H1 (cell line): ENCODE measurements around the gene FTSJ3. TPM values are rescaled to one million over a fixed set of nuclear protein-coding genes. Genes with fewer than 3 reads are reported as not detected.

ENCODE experiments used
- CTCF ChIA-PET: fragments of 300-600 bp; sonication (Branson Sonifier 250); formaldehyde crosslinking; loops from one replicate; lab custom pipeline; 2021; ENCODE audit not compliant: partially characterized antibody; lab: Charles Lee
- POLR2A ChIA-PET: fragments of 300-600 bp; sonication (Branson Sonifier 250); formaldehyde crosslinking; loops from one replicate; lab custom pipeline; 2021; ENCODE audit warnings: inconsistent platforms; ENCODE audit not compliant: partially characterized antibody; lab: Charles Lee
- DNase-seq, 2 experiments: peaks; one replicate each; pipeline versions ENCODE4 v3.0.0 to v3.0.0-alpha.2; 2010 to 2022; ENCODE audit warnings: low spot score in 2 of 2, low read depth in 1 of 2, mixed read lengths in 1 of 2
- FAIRE-seq: peaks from 2 replicates; lab custom pipeline; 2011; peaks lifted over from hg19 to GRCh38; lab: Jason Lieb, UNC
- H2AFZ ChIP-seq: 2 replicates; pipeline ENCODE4 v1.8.1; 2012; ENCODE audit warnings: low read length, inconsistent platforms
- H2AK5ac ChIP-seq: 2 replicates; pipeline ENCODE4 v1.6.1; 2013; ENCODE audit warnings: low read depth, low read length
- H2BK120ac ChIP-seq: replicated peaks from 2 replicates; pipeline ENCODE3; 2013; ENCODE audit warnings: low read depth, low read length, inconsistent platforms
- H2BK12ac ChIP-seq: 2 replicates; pipeline ENCODE4 v1.6.1; 2013; ENCODE audit warnings: low read depth, low read length
- H2BK15ac ChIP-seq: 2 replicates; pipeline ENCODE4 v1.6.1; 2013; ENCODE audit warnings: low read length
- H2BK20ac ChIP-seq: 2 replicates; pipeline ENCODE4 v1.6.1; 2013; ENCODE audit warnings: low read length
- H2BK5ac ChIP-seq: 2 replicates; pipeline ENCODE4 v1.6.1; 2013; ENCODE audit warnings: low read depth, low read length
- H3K14ac ChIP-seq: 2 replicates; pipeline ENCODE4 v1.6.1; 2013; ENCODE audit warnings: inconsistent platforms; ENCODE audit not compliant: insufficient read length
- H3K18ac ChIP-seq: 2 replicates; pipeline ENCODE4 v1.6.1; 2013; ENCODE audit warnings: low read length; ENCODE audit errors: extremely low read depth
- H3K23ac ChIP-seq: 2 replicates; pipeline ENCODE4 v1.6.1; 2013; ENCODE audit warnings: inconsistent platforms; ENCODE audit not compliant: insufficient read length
- H3K23me2 ChIP-seq: 2 replicates; pipeline ENCODE4 v1.6.1; 2013; ENCODE audit warnings: low read depth, low read length
- H3K27ac ChIP-seq: 2 replicates; pipeline ENCODE4 v1.6.1; 2011; ENCODE audit warnings: low read depth, low read length, inconsistent platforms
- H3K27me3 ChIP-seq, 4 experiments: replicated peaks in 1 of 4; 1 replicate in 1 of 4; 2 replicates in 3 of 4; pipeline versions ENCODE4 v1.6.1 to v1.8.1; 2011 to 2013; ENCODE audit warnings: low read length in 3 of 4, mild to moderate bottlenecking in 3 of 4, inconsistent platforms in 2 of 4, mixed read lengths in 2 of 4, moderate library complexity in 1 of 4; ENCODE audit not compliant: control insufficient read depth in 3 of 4, insufficient read depth in 3 of 4; ENCODE audit errors: extremely low read depth in 1 of 4
- H3K36me3 ChIP-seq, 4 experiments: 2 replicates each; pipeline versions ENCODE4 v1.6.1 to v1.8.1; 2011 to 2013; ENCODE audit warnings: mild to moderate bottlenecking in 4 of 4, low read length in 3 of 4, moderate library complexity in 2 of 4, control low read depth in 1 of 4, inconsistent platforms in 1 of 4; ENCODE audit not compliant: insufficient read depth in 4 of 4, control insufficient read depth in 2 of 4
- H3K4ac ChIP-seq: replicated peaks from 2 replicates; pipeline ENCODE3; 2013; ENCODE audit warnings: low read length, low read depth, mixed read lengths, inconsistent platforms; ENCODE audit not compliant: insufficient read length
- H3K4me1 ChIP-seq, 4 experiments: replicated peaks in 1 of 4; 1 replicate in 1 of 4; 2 replicates in 3 of 4; pipeline versions ENCODE4 v1.6.1 to v1.8.1; 2011 to 2013; ENCODE audit warnings: low read length in 3 of 4, inconsistent platforms in 2 of 4, mixed read lengths in 1 of 4; ENCODE audit not compliant: insufficient read depth in 4 of 4, control insufficient read depth in 3 of 4
- H3K4me2 ChIP-seq, 2 experiments: 2 replicates each; pipeline versions ENCODE4 v1.6.1 to v1.8.1; 2011 to 2013; ENCODE audit warnings: low read depth in 2 of 2, low read length in 2 of 2, control low read depth in 1 of 2, inconsistent platforms in 1 of 2, mild to moderate bottlenecking in 1 of 2; ENCODE audit not compliant: insufficient read depth in 1 of 2
- H3K4me3 ChIP-seq, 4 experiments: fragments of 200-600, 300-600 bp in 1 of 4; sonication (generic), shearing (Covaris generic), sonication (Bioruptor Twin) in 1 of 4; 2 replicates each; pipeline versions ENCODE4 v1.5.1 to v1.8.1; 2011 to 2016; ENCODE audit warnings: low read length in 4 of 4, low read depth in 3 of 4, control low read depth in 2 of 4, inconsistent platforms in 2 of 4, mild to moderate bottlenecking in 2 of 4, mixed read lengths in 1 of 4, moderate library complexity in 1 of 4; ENCODE audit not compliant: insufficient read depth in 2 of 4; ENCODE audit errors: extremely low read depth in 1 of 4
- H3K56ac ChIP-seq: replicated peaks from 2 replicates; pipeline ENCODE3; 2013; ENCODE audit warnings: low read depth, mild to moderate bottlenecking, mixed read lengths, low read length, inconsistent platforms; ENCODE audit not compliant: insufficient read length
- H3K79me1 ChIP-seq: 2 replicates; pipeline ENCODE4 v1.6.1; 2013; ENCODE audit warnings: low read depth, low read length, control low read depth
- H3K79me2 ChIP-seq, 2 experiments: 2 replicates each; pipeline versions ENCODE4 v1.6.1 to v1.8.1; 2012 to 2013; ENCODE audit warnings: low read length in 2 of 2, mild to moderate bottlenecking in 2 of 2, inconsistent platforms in 1 of 2; ENCODE audit not compliant: insufficient read depth in 2 of 2, control insufficient read depth in 1 of 2
- H3K9ac ChIP-seq, 4 experiments: replicated peaks in 1 of 4; 1 replicate in 1 of 4; 2 replicates in 3 of 4; pipeline versions ENCODE4 v1.6.1 to v1.8.1; 2011 to 2013; ENCODE audit warnings: low read depth in 3 of 4, low read length in 3 of 4, control low read depth in 2 of 4, mild to moderate bottlenecking in 2 of 4, moderate library complexity in 2 of 4, inconsistent platforms in 1 of 4; ENCODE audit errors: extremely low read depth in 1 of 4
- H3K9me3 ChIP-seq, 2 experiments: 2 replicates each; pipeline versions ENCODE4 v1.6.1 to v1.8.1; 2012 to 2013; ENCODE audit warnings: mild to moderate bottlenecking in 2 of 2, moderate library complexity in 2 of 2, control low read depth in 1 of 2, inconsistent platforms in 1 of 2, low read depth in 1 of 2, low read length in 1 of 2, mixed read lengths in 1 of 2; ENCODE audit not compliant: insufficient read depth in 2 of 2
- H4K20me1 ChIP-seq, 2 experiments: replicated peaks in 1 of 2; 2 replicates each; pipeline versions ENCODE3 to v1.8.1; 2011 to 2013; ENCODE audit warnings: inconsistent platforms in 2 of 2, low read length in 2 of 2, mild to moderate bottlenecking in 1 of 2; ENCODE audit not compliant: insufficient read depth in 2 of 2, control insufficient read depth in 1 of 2
- H4K5ac ChIP-seq: 2 replicates; pipeline ENCODE4 v1.6.1; 2013; ENCODE audit warnings: low read length, low read depth, mixed read lengths, inconsistent platforms; ENCODE audit not compliant: insufficient read length
- H4K8ac ChIP-seq: 2 replicates; pipeline ENCODE4 v1.8.0; 2013; ENCODE audit warnings: mild to moderate bottlenecking, moderate library complexity, low read length, inconsistent platforms; ENCODE audit not compliant: insufficient read depth; ENCODE audit errors: extremely low read depth
- H4K91ac ChIP-seq: replicated peaks from 2 replicates; pipeline ENCODE3; 2013; ENCODE audit warnings: low read length, mixed read lengths, inconsistent platforms; ENCODE audit not compliant: insufficient read length
- GABPA ChIP-seq: IDR thresholded peaks from 2 replicates; pipeline ENCODE4 v1.6.1; 2011; ENCODE audit warnings: mild to moderate bottlenecking, low read length, moderate library complexity, borderline replicate concordance; ENCODE audit not compliant: insufficient read depth
- HDAC6 ChIP-seq: IDR thresholded peaks from one replicate; pipeline ENCODE4 v1.7.1; 2012; ENCODE audit warnings: low read depth, mild to moderate bottlenecking, inconsistent platforms, low read length, moderate library complexity
- POLR2A ChIP-seq, 2 experiments: IDR thresholded peaks; 1 replicate in 1 of 2; 2 replicates in 1 of 2; pipeline ENCODE4 v1.6.1; 2011; ENCODE audit warnings: low read depth in 2 of 2, low read length in 2 of 2, mild to moderate bottlenecking in 2 of 2; ENCODE audit errors: control extremely low read depth in 1 of 2
- POLR2AphosphoS5 ChIP-seq: IDR thresholded peaks from 2 replicates; pipeline ENCODE4 v1.6.1; 2011; ENCODE audit warnings: low read depth, low read length
- RNF2 ChIP-seq: fragments of 200-900, 300-1000 bp; sonication (generic); IDR thresholded peaks from 2 replicates; pipeline ENCODE4 v1.7.1; 2016; ENCODE audit warnings: borderline replicate concordance, low read depth, mild to moderate bottlenecking, antibody characterized with exemption, low read length; ENCODE audit not compliant: poor library complexity, severe bottlenecking; ENCODE audit errors: missing control alignments
- SIX5 ChIP-seq: IDR thresholded peaks from 2 replicates; pipeline ENCODE4 v1.6.1; 2011; ENCODE audit warnings: mild to moderate bottlenecking, low read depth, low read length
- WGBS, 2 experiments: shearing (Covaris generic) in 1 of 2; methylation state at CpG; one replicate each; pipeline versions ENCODE4 v1.1.6 to v1.1.7; 2013 to 2015; ENCODE audit warnings: low lambda C conversion rate in 2 of 2, mixed read lengths in 2 of 2, inconsistent platforms in 1 of 2, low coverage in 1 of 2, missing lambda C conversion rate in 1 of 2; ENCODE audit not compliant: insufficient replicate concordance in 2 of 2, insufficient coverage in 1 of 2, insufficient read length in 1 of 2; ENCODE audit errors: extremely low coverage in 1 of 2, missing lambda C conversion rate in 1 of 2; 5-methylcytosine and 5-hydroxymethylcytosine counted together
- polyA plus RNA-seq, 7 experiments: library from polyadenylated mRNA; depleted of rRNA in 3 of 7; stranded (reverse) in 5 of 7; unstranded in 2 of 7; fragments of >200 nt in 5 of 7; fragments of 200-250 nt in 2 of 7; gene quantifications; 1 replicate in 5 of 7; 2 replicates in 1 of 7; 4 replicates in 1 of 7; pipeline versions ENCODE4 v1.2.1 to v1.2.3, GENCODE V29; 2011 to 2013; ENCODE audit warnings: missing spikeins in 2 of 7, mixed read lengths in 2 of 7
- total RNA-seq: library from RNA; stranded (reverse); fragmentation: NEBNext Ultra II Directional; extraction: Animal tissue kit (Norgen Biotek cat#: 25700); gene quantifications from 2 replicates; pipeline ENCODE4 v1.2.1, GENCODE V29; 2021
- TF ChIP-seq, protein P1 (sequence below), 3 experiments: IDR thresholded peaks; 1 replicate in 2 of 3; 2 replicates in 1 of 3; pipeline versions ENCODE4 v1.5.1 to v1.6.1; 2011; ENCODE audit warnings: low read length in 3 of 3, mild to moderate bottlenecking in 3 of 3, inconsistent platforms in 2 of 3, low read depth in 1 of 3, moderate library complexity in 1 of 3; ENCODE audit not compliant: insufficient read depth in 1 of 3; ENCODE audit errors: control extremely low read depth in 1 of 3

FTSJ3 gene
- total and polyA plus RNA-seq, 2 of the 8 experiments (the other 6 are each of a cell fraction or from before 2014, with no cell fraction given), result 42.7 to 77.2 TPM

DNA sequence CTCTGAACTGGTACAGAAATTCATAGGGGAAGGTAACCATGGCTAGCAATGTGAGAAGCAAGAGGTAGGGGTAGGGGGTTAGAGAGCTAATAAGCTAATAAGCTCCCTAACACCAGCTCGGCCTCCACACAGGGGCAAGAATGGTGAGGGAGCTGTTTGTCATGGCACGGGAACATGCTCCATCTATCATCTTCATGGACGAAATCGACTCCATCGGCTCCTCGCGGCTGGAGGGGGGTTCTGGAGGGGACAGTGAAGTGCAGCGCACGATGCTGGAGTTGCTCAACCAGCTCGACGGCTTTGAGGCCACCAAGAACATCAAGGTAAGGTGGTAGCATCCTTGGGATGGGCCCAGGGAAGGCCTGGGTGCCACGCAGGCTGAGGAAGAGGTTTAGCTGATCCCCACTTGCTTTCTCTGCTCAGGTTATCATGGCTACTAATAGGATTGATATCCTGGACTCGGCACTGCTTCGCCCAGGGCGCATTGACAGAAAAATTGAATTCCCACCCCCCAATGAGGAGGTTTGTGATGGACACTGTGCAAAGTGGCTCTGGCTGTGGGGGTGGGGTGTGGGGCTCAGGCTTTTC lies 3.5 kb upstream of the FTSJ3 start:
- Histone ChIP-seq H4K91ac (no peak overlapping the region), H4K8ac (no peak overlapping the region), H3K79me2 (peaks cover 0 to 29% of the 10 kb centered on the region in 2 experiments; a peak in 3 of 4 replicates), H4K20me1 (peaks cover 2 to 25% of the 10 kb centered on the region in 2 experiments), H2BK20ac (no peak overlapping the region), H3K9ac (no peak overlapping the region), H3K9me3 (no peaks in the 10 kb centered on the region), H3K4me1 (peaks cover 0 to 3% (median 0%) of the 10 kb centered on the region in 4 experiments; a peak in 1 of 7 replicates), H3K27me3 (no peaks in the 10 kb centered on the region), H3K23me2 (peaks cover 8% of the 10 kb centered on the region), H3K56ac (no peak overlapping the region), H3K36me3 (peaks cover 40 to 65% (median 59%) of the 10 kb centered on the region in 4 experiments), H4K5ac (no peak overlapping the region), H3K23ac (no peak overlapping the region), H3K79me1 (peaks cover 13% of the 10 kb centered on the region; the same call in 1 of the 2 replicates), H2BK15ac (no peak overlapping the region), H2BK120ac (no peak overlapping the region), H2AFZ (no peak overlapping the region), H2BK12ac (no peak overlapping the region), H3K18ac (no peak overlapping the region), H3K14ac (no peak overlapping the region), H2AK5ac (no peak overlapping the region), H3K4me3 (no peak overlapping the region), H2BK5ac (no peak overlapping the region)
- 89% methylated on average over 15 of the region's 15 CpGs; no CpG with 5 or more reads in 1 of the 2 experiments for WGBS, 2 experiments
- FAIRE-seq, result no peak
- DNase-seq, result no peak
- POLR2A ChIA-PET, result interaction anchor here (0.9 to 32.3 kb wide), 10 partner anchors 1 to 675 kb away, joined by 3 to 593 read pairs (median 4); partner anchors contain the start of genes CCDC47, DDX42, DDX5 and FTSJ3
- TF ChIP-seq, protein P1, sequence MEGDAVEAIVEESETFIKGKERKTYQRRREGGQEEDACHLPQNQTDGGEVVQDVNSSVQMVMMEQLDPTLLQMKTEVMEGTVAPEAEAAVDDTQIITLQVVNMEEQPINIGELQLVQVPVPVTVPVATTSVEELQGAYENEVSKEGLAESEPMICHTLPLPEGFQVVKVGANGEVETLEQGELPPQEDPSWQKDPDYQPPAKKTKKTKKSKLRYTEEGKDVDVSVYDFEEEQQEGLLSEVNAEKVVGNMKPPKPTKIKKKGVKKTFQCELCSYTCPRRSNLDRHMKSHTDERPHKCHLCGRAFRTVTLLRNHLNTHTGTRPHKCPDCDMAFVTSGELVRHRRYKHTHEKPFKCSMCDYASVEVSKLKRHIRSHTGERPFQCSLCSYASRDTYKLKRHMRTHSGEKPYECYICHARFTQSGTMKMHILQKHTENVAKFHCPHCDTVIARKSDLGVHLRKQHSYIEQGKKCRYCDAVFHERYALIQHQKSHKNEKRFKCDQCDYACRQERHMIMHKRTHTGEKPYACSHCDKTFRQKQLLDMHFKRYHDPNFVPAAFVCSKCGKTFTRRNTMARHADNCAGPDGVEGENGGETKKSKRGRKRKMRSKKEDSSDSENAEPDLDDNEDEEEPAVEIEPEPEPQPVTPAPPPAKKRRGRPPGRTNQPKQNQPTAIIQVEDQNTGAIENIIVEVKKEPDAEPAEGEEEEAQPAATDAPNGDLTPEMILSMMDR (IDR thresholded peaks at IDR 0.05; ENCODE audit: control extremely low read depth in 1 of 3, insufficient read depth in 1 of 3, low read depth in 1 of 3, low read length in 3 of 3), result no peak
- TF ChIP-seq SIX5 (no peak), HDAC6 (no peak), POLR2A (IDR thresholded peaks at IDR 0.05; ENCODE audit: control extremely low read depth in 1 of 2, low read depth in 2 of 2, low read length in 2 of 2) (peak in 1 of 2 experiments; percentile 29; a peak in 1 of 3 replicates), GABPA (no peak), POLR2AphosphoS5 (peak; percentile 51; the same call in 1 of the 2 replicates), RNF2 (no peak)
- TF ChIP-seq, all 59 proteins: peak for 2
- CTCF ChIA-PET, result interaction anchor here (1.0 to 5.2 kb wide), 7 partner anchors 8 to 36 kb away, joined by 3 to 61 read pairs (median 3); no protein-coding TSS in a partner anchor
- Histone ChIP-seq H3K27ac (no peak overlapping the region), H3K4me2 (no peak overlapping the region), H3K4ac (no peak overlapping the region)
